Measurements from ENCODE around the gene FPGS.
"Not testable (repeated sequence)": the region's sequence is repeated elsewhere in the genome, so short reads cannot be mapped to it uniquely, and the experiment has no call there.

FPGS gene

DNA sequence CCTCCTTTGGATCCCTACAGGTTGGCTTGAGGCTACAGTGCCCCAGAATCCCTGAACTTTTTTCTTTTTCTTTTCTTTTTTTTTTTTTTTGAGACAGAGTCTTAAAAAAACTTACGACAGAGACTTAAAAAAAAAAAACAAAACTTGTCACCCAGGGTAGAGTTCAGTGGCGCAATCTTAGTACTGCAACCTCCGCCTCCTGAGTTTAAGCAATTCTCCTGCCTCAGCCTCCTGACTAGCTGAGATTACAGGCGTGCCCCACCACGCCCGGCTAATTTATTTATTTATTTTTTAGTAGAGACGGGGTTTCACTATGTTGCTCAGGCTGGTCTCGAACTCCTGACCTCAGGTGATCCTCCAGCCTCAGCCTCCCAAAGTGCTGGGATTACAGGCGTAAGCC, 21.8 kb upstream of the FPGS start:
- not testable (repeated sequence) for H3K9me3 ChIP-seq (ENCODE audit: control insufficient read depth, low read length); H2BK15ac ChIP-seq (ENCODE audit: low read depth, poor library complexity, severe bottlenecking); H3K4ac ChIP-seq (ENCODE audit: low read depth in 1 of 2, low read length in 2 of 2); H2BK120ac ChIP-seq (ENCODE audit: low read depth, low read length); H3K36me3 ChIP-seq (ENCODE audit: control insufficient read depth in 1 of 2, insufficient read depth in 2 of 2, low read depth in 1 of 2, low read length in 2 of 2); H2BK5ac ChIP-seq (ENCODE audit: low read depth, low read length, poor library complexity, severe bottlenecking); H3K27ac ChIP-seq (ENCODE audit: low read length, poor library complexity, severe bottlenecking); H3K23ac ChIP-seq (ENCODE audit: low read length in 2 of 2); H2AFZ ChIP-seq (ENCODE audit: low read depth, low read length); H3K4me1 ChIP-seq (ENCODE audit: control insufficient read depth, insufficient read depth, low read depth, low read length); H4K8ac ChIP-seq (ENCODE audit: low read length); DNase-seq; H3K9ac ChIP-seq (ENCODE audit: low read length); H3K4me2 ChIP-seq (ENCODE audit: low read length, poor library complexity, severe bottlenecking); H3K18ac ChIP-seq (ENCODE audit: low read depth in 1 of 2, low read length in 2 of 2); H3K79me1 ChIP-seq (replicated peaks; ENCODE audit: low read length, poor library complexity, severe bottlenecking); H3K4me3 ChIP-seq (ENCODE audit: insufficient read depth in 1 of 2, low read depth in 1 of 2, low read length in 2 of 2); H3K14ac ChIP-seq (ENCODE audit: low read length in 2 of 2); H2AK5ac ChIP-seq (ENCODE audit: low read length, severe bottlenecking); H2BK12ac ChIP-seq (ENCODE audit: low read length in 2 of 2)
- H4K91ac ChIP-seq (ENCODE audit: low read length): peak overlapping the region; percentile 25
- H3K27me3 ChIP-seq (ENCODE audit: control insufficient read depth in 1 of 2, insufficient read depth in 1 of 2, low read length in 2 of 2): peaks cover 9 to 14% of the 10 kb centered on the region in 2 experiments
- 93% methylated on average over 7 of the region's 9 CpGs for WGBS

DNA sequence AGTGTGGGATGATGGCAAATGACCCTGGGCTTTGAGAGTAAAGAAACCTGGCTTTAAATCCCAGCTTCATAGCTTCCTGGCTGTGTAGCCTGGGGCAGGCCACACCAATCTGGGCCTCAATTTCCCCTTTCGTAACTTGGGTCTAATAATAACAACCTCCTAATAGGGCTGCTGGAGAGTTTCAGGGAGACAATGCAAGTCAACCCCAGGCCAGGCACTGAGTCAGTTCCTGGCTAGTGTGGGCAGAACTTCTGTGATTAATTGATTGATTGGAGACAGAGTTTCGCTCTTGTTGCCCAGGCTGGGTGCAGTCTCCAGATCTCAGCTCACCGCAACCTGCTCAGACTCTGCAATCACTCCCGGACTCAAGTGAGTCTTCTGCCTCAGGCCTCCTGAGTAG, 20.9 kb upstream of the FPGS start:
- H2AK5ac ChIP-seq (ENCODE audit: low read length, severe bottlenecking): no peak overlapping the region
- no peaks in the 10 kb centered on the region for H3K36me3 ChIP-seq (ENCODE audit: control insufficient read depth in 1 of 2, insufficient read depth in 2 of 2, low read depth in 1 of 2, low read length in 2 of 2)
- H3K18ac ChIP-seq (ENCODE audit: low read depth in 1 of 2, low read length in 2 of 2): no peak overlapping the region
- no peak overlapping the region for H3K4ac ChIP-seq (ENCODE audit: low read depth in 1 of 2, low read length in 2 of 2)
- no peak overlapping the region for H3K14ac ChIP-seq (ENCODE audit: low read length in 2 of 2)
- no peak overlapping the region for H3K4me3 ChIP-seq (ENCODE audit: insufficient read depth in 1 of 2, low read depth in 1 of 2, low read length in 2 of 2)
- no peak for DNase-seq
- no peak overlapping the region for H2BK120ac ChIP-seq (ENCODE audit: low read depth, low read length)
- 91% methylated on average over 4 of the region's 4 CpGs for WGBS
- H3K27me3 ChIP-seq (ENCODE audit: control insufficient read depth in 1 of 2, insufficient read depth in 1 of 2, low read length in 2 of 2): peaks cover 3 to 6% of the 10 kb centered on the region in 2 experiments
- no peaks in the 10 kb centered on the region for H3K79me1 ChIP-seq (replicated peaks; ENCODE audit: low read length, poor library complexity, severe bottlenecking)
- H3K23ac ChIP-seq (ENCODE audit: low read length in 2 of 2): no peak overlapping the region
- H3K9me3 ChIP-seq (ENCODE audit: control insufficient read depth, low read length): no peaks in the 10 kb centered on the region
- no peak overlapping the region for H3K4me2 ChIP-seq (ENCODE audit: low read length, poor library complexity, severe bottlenecking)
- H3K27ac ChIP-seq (ENCODE audit: low read length, poor library complexity, severe bottlenecking): no peak overlapping the region
- no peak overlapping the region for H2BK5ac ChIP-seq (ENCODE audit: low read depth, low read length, poor library complexity, severe bottlenecking)
- no peak overlapping the region for H3K9ac ChIP-seq (ENCODE audit: low read length)
- H2BK12ac ChIP-seq (ENCODE audit: low read length in 2 of 2): no peak overlapping the region
- H4K8ac ChIP-seq (ENCODE audit: low read length): no peak overlapping the region
- H3K4me1 ChIP-seq (ENCODE audit: control insufficient read depth, insufficient read depth, low read depth, low read length): peaks cover 3% of the 10 kb centered on the region
- no peak overlapping the region for H2BK15ac ChIP-seq (ENCODE audit: low read depth, poor library complexity, severe bottlenecking)
- H2AFZ ChIP-seq (ENCODE audit: low read depth, low read length): no peak overlapping the region
- H4K91ac ChIP-seq (ENCODE audit: low read length): no peak overlapping the region

DNA sequence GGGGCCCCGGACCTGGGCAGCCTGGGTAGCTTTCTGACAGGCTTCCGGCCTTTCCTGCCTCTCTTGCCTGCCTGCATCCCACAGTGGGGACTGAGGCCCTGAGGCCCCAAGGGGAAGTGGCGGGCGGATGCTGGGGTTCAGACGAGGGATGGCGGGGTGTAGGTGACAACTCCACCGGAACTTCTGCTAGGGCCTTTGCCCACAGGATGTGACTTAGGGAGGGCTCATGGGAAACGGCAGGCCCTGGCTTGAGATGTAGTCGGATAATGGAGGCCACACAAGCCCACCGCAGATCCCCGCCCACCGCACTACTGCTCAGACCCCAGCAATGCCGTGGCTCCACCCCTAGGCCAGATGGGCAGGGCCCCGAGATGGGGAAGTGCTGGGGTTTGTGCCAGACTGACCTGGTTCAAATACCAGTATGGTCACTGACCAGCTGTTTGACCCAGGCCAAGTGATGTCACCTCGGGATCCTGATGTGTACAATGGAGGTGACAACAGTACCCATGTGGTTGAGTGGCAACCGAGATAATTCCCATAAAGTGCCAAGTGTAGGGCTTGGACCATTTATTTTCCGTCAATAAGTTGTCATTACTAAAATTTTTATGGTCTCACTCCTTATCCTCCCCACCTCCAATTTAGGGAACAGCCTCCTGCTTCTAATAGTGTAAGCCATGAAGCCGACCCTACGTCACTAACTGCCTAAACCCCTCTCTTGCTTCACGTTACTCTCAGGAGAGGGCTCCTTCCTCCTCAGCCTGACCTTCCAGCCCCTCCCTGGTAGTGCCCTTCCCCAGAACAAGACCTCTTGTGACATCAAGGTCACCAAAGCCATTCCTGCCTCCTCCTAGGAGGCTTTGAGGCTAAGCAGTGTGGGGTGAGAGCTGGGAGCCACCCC, 19.3 kb upstream of the FPGS start:
- no peak overlapping the region for H2BK15ac ChIP-seq (ENCODE audit: low read depth, poor library complexity, severe bottlenecking)
- no peak overlapping the region for H3K23ac ChIP-seq (ENCODE audit: low read length in 2 of 2)
- H3K79me1 ChIP-seq (replicated peaks; ENCODE audit: low read length, poor library complexity, severe bottlenecking): peaks cover 3% of the 10 kb centered on the region
- no peaks in the 10 kb centered on the region for H3K9me3 ChIP-seq (ENCODE audit: control insufficient read depth, low read length)
- H3K4ac ChIP-seq (ENCODE audit: low read depth in 1 of 2, low read length in 2 of 2): no peak overlapping the region
- no peak overlapping the region for H2AFZ ChIP-seq (ENCODE audit: low read depth, low read length)
- no peak overlapping the region for H3K27ac ChIP-seq (ENCODE audit: low read length, poor library complexity, severe bottlenecking)
- H3K4me3 ChIP-seq (ENCODE audit: insufficient read depth in 1 of 2, low read depth in 1 of 2, low read length in 2 of 2): no peak overlapping the region
- peaks cover 9% of the 10 kb centered on the region for H3K4me1 ChIP-seq (ENCODE audit: control insufficient read depth, insufficient read depth, low read depth, low read length)
- no peak for DNase-seq
- H2AK5ac ChIP-seq (ENCODE audit: low read length, severe bottlenecking): no peak overlapping the region
- H3K9ac ChIP-seq (ENCODE audit: low read length): no peak overlapping the region
- H2BK5ac ChIP-seq (ENCODE audit: low read depth, low read length, poor library complexity, severe bottlenecking): no peak overlapping the region
- no peak overlapping the region for H4K91ac ChIP-seq (ENCODE audit: low read length)
- no peak overlapping the region for H2BK120ac ChIP-seq (ENCODE audit: low read depth, low read length)
- no peak overlapping the region for H3K4me2 ChIP-seq (ENCODE audit: low read length, poor library complexity, severe bottlenecking)
- 91% methylated on average over 20 of the region's 20 CpGs for WGBS
- no peaks in the 10 kb centered on the region for H3K27me3 ChIP-seq (ENCODE audit: control insufficient read depth in 1 of 2, insufficient read depth in 1 of 2, low read length in 2 of 2)
- H3K14ac ChIP-seq (ENCODE audit: low read length in 2 of 2): no peak overlapping the region
- H3K36me3 ChIP-seq (ENCODE audit: control insufficient read depth in 1 of 2, insufficient read depth in 2 of 2, low read depth in 1 of 2, low read length in 2 of 2): peaks cover 9 to 15% of the 10 kb centered on the region in 2 experiments
- no peak overlapping the region for H3K18ac ChIP-seq (ENCODE audit: low read depth in 1 of 2, low read length in 2 of 2)
- peak overlapping the region in 1 of 2 experiments; percentile 9 for H2BK12ac ChIP-seq (ENCODE audit: low read length in 2 of 2)
- no peak overlapping the region for H4K8ac ChIP-seq (ENCODE audit: low read length)

DNA sequence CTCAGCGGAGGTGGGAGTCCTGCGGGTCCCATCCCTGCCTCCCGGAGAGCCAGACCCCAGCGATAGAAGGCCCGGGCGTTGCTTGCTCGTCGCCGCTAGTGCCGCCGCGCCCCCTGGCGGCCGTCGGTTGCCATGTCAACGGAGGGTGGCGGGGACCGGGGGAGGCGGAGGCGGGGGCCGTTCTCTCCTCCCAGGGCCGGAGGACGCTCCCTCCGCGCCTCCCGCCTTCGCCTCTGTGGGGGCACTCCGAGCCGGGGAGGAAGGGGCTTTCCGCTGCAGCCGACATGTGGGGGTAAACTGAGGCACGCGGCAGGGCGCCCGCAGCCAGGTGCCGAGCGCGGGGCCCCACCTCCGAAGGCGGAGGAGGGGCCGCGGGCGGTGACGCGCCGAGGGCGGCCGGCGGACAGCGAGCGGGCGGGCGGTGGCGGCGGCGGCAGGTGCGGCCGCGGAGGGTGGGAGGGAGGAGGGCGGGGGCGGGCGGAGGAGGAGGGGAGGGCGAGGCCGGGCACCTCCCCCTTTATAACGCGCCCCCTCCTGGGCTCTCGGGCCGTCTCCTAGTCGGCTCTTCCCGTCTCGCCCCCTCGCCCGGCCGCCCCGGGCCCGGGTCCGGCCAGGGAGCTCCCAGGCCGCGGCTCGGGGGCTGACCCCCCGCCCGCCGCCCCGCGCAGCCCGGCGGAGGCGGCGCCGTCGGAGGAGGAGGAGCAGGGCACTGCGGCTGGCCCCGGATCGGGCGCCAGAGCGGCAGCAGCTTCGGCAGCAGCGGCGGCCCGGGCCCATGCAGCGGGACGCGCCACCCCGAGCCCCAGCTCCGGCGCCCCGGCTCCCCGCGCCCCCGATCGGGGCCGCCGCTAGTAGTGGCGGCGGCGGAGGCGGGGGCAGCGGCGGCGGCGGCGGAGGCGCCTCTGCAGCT, 17.4 kb upstream of the FPGS start:
- peak overlapping the region; percentile 73 for H2AFZ ChIP-seq (ENCODE audit: low read depth, low read length)
- 0% methylated on average over 53 of the region's 123 CpGs for WGBS
- no peak overlapping the region for H2AK5ac ChIP-seq (ENCODE audit: low read length, severe bottlenecking)
- peak overlapping the region in 1 of 2 experiments; percentile 16 for H2BK12ac ChIP-seq (ENCODE audit: low read length in 2 of 2)
- peak overlapping the region; percentile 83 for H2BK120ac ChIP-seq (ENCODE audit: low read depth, low read length)
- peak overlapping the region; percentile 60 for H3K4me2 ChIP-seq (ENCODE audit: low read length, poor library complexity, severe bottlenecking)
- H3K14ac ChIP-seq (ENCODE audit: low read length in 2 of 2): no peak overlapping the region
- peak overlapping the region; percentile 79 to 93 for H3K4me3 ChIP-seq (ENCODE audit: insufficient read depth in 1 of 2, low read depth in 1 of 2, low read length in 2 of 2)
- peaks cover 17% of the 10 kb centered on the region for H3K4me1 ChIP-seq (ENCODE audit: control insufficient read depth, insufficient read depth, low read depth, low read length)
- H3K27ac ChIP-seq (ENCODE audit: low read length, poor library complexity, severe bottlenecking): no peak overlapping the region
- H3K23ac ChIP-seq (ENCODE audit: low read length in 2 of 2): no peak overlapping the region
- peaks cover 15% of the 10 kb centered on the region for H3K79me1 ChIP-seq (replicated peaks; ENCODE audit: low read length, poor library complexity, severe bottlenecking)
- peak overlapping the region; percentile 63 for H2BK5ac ChIP-seq (ENCODE audit: low read depth, low read length, poor library complexity, severe bottlenecking)
- no peaks in the 10 kb centered on the region for H3K27me3 ChIP-seq (ENCODE audit: control insufficient read depth in 1 of 2, insufficient read depth in 1 of 2, low read length in 2 of 2)
- no peak overlapping the region for H3K4ac ChIP-seq (ENCODE audit: low read depth in 1 of 2, low read length in 2 of 2)
- peak overlapping the region; percentile 92 for H2BK15ac ChIP-seq (ENCODE audit: low read depth, poor library complexity, severe bottlenecking)
- peak overlapping the region; percentile 72 for H3K9ac ChIP-seq (ENCODE audit: low read length)
- H3K36me3 ChIP-seq (ENCODE audit: control insufficient read depth in 1 of 2, insufficient read depth in 2 of 2, low read depth in 1 of 2, low read length in 2 of 2): peaks cover 28 to 34% of the 10 kb centered on the region in 2 experiments
- no peaks in the 10 kb centered on the region for H3K9me3 ChIP-seq (ENCODE audit: control insufficient read depth, low read length)
- H4K91ac ChIP-seq (ENCODE audit: low read length): peak overlapping the region; percentile 77
- peak; percentile 84 for DNase-seq
- H3K18ac ChIP-seq (ENCODE audit: low read depth in 1 of 2, low read length in 2 of 2): peak overlapping the region; percentile 75 to 78
- H4K8ac ChIP-seq (ENCODE audit: low read length): peak overlapping the region; percentile 92
